Stromal cell of bone marrow (primary cell): ENCODE results near the gene TRIL.

Experiments used
- DNase-seq: peaks from one replicate; pipeline ENCODE4 v3.0.0-alpha.2; 2012; ENCODE audit warnings: low read depth

The TRIL gene

DNA sequence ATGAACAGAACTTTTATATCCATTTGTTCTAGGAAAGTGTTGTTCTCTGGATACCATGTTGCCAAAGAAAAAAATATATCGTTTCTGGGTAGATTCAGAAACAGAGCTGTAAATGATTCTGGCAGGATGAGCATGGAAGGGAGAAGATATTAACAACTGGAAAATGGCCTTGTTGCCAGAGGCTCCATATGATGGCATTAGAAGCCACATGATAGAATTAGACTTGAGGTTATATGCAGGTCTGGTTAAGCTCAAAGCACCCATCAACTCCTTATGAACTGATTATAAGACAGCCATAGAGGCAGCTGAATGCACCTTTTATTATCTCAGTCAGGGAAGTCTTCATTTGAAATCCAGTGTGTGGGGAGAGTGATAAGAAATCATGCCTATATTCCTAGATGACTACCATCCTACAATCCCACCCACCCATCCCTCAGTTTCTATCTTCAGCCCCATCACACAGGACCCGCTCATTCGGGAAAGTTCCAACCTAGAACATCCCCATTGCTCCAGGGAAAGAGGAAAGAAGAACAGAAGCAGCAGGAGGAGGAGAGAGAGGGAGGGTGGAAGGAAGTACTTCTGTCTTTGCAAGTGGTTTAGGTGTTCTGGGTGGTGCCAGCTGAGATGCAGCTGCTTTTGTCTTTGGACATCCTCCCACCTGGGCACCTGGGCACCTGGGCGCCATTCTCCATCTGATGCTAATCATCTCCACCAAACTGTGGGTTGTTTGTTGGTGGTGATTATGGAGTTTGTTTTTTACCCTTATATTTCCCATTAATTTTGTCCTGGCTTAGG, 25.5 kb upstream of the TRIL start:
- no peak for DNase-seq

DNA sequence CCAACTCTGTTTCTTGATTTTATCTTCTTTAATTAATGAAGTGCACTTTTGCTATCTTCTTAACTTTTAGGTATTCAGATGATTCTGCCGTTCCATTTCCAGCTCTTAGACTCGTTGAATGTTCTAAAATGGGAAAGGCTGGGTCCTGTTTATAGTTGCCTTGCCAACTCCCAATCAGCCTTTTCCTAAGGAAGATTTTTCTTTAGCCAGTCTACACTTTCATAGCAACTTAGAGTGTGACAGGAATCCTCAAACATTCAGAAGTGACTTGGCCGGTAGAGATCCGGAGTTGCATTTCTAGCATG, 23.0 kb upstream of the TRIL start:
- DNase-seq = no peak

DNA sequence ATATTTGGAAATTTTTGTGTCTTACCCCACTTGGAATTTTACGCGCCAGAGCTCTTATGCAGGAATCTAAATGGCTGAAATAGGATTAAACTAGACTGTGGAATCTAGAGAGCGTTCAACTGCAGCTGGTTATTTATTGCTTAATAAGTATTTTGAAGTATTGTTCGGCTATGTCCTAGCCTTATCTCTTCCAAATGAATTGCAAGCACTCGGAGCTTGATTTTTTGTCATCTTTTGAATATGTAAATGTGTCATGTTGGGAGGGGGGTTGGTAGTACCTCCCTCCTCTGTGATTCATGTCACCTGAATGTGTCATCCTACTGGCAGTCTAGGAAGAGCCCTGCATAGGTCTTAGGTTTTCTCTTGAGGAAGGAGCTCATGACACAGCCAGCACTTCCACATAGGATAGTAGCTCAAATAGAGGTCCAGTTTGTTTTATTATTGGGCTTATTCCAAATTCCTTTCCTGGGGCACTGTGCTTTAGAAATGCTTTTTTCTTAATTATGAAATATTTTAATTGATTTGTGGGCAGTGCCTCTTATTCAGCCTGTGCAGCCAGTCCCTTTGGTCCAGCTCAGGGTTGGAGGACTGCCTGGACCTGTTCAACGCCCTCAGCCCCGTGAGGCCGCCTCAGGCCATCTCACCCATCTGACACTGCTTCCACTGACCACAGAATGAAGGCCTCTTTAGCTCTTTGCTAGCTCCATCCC, 22.5 kb upstream of the TRIL start:
- no peak for DNase-seq

DNA sequence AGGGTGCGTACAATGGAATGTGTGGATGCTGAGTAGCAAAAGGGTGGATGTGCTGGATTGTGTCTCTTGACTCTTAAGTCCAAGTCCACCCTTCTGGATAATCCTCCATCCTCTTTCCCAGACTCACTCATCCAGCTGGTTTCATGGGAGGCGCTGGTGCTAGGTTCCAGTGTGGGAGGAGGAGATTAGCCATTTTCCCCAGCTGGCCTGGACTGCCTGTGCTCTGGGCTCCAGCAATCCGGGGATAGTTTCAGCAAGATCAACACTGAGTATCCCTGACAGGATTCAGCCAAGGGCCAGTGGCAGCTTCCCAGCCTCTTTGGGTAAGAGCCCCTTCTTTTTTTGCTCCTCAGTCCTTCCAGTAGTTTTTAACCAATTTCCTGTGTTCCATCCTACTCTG, 21.6 kb upstream of the TRIL start:
- DNase-seq = no peak

DNA sequence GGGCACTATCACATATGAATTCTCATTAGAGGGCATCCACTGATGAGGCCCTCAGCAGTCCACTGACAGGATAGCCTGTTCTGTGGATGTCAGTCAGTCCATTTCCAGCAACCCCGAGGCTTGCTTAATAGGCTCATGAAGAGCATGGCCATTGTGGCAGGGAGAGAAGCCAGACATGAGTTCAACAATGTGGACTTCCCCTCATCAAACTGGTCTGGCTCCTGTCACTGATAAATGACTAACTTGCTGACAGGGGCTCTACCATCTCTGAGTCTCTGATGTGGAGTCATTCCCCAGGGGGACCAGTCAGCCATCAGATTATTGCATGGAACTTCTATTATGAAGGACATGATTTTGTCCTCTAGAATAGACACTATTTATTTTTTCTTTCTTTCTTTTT, 19.8 kb upstream of the TRIL start:
- no peak for DNase-seq

DNA sequence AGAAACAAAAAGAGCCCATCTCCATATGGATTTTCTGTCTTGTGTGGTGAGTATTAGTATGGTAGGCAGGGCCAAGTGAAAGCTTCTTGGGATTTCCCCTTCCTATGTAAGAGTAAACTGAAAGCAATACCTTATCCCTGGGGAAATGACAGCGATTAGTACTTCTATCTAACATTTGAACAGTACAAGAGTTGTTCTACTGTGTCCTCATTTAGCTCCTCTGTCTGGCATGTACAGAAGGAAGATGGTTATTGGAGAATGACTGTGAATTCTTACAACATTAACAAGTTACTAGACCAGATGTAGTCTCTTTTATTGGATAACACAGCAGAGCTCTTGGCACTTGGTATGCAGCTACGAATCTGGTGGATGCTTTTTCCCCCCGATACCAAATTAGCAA, 17.9 kb upstream of the TRIL start:
- DNase-seq = no peak

DNA sequence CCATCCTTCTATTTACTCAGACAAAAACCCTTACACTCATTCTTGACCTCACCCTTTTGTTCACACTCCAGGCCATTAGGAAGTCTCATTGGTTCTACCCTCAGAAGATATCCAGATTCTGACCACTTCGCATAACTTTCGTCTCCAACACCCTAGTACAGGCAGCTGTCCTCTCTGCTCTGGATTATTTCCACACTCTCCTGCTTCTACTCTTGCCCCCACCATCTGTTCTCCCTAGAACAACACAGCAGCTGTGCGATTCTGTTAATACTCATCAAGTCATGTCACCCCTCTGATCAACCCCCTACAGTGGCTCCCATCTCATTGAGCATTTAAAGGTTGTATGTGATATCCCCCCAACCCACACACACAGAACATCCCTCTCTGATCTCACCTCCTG, 15.5 kb upstream of the TRIL start:
- no peak for DNase-seq

DNA sequence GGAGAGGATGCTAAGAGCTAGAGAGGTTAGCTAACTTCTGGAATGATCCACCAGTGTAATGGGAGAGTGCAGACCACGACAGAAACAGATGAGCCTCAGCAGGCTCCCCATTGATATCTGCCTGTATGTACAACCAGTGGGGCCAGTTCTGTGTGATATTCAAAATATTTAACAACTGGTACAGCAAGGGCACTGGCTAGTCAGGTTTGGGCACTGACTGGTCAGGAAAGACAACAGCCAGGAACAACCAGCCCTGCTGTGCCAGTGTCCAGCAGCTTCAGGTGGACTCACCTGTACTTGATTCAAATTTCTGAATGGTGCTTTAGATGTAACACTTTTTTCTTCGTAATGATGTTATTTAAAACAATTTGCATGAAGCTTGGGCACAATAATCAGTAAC, 5.9 kb upstream of the TRIL start:
- no peak for DNase-seq

DNA sequence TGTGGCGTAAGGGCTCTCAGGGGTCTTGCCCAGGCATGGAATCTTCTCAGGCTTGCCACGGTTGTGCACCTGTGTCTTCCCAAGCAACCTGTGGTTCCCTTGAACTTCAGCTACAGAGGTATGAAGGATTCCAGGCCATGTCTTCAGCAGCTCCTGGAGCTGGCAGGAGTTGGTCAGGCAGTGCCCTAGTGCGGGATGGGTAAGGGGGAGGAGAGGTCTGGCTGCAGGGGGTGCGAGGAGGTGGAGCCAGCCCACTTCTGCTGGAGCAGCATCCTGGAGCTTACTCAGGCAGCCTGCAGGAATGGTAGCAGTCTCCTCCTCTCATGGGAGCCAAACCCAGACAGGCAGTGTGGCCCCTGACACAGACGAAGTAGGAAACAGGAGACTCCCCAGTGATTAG, 3.8 kb upstream of the TRIL start:
- no peak for DNase-seq

DNA sequence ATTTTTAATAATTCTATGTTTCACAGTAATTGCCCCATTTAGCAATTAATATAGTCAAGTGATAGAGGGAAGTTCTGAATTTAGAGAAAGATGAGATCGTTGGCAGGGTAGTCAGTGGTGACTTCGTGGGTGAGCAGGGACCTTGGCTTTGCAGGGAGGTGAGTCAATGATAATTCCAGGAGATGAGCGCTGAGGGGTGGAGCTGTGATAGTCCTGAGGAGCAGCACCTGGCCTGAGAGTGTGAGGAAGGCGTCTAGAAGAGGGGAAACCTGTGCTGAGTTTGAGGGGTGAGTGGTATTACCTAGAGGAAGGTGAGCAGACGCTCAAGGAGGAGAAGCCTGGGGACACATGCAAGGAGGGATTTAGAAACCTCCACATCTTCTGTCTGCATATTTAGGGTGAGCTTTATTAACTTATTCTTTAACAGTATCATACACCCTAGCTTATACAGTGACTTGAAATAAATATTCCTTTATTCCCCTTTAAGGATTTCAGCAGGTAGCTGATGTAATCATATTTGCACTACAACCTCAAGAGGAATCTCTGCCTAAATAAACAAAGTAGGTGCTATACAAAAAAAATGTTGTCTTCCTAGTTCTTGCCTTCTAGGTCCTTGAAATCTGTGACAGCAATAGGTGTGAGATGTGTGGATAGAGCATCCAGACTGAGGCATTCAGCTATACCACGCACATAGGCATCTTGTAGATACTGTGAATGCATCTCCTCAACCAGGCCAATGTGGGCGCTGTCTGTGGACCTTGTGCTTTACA, 2.1 kb upstream of the TRIL start:
- DNase-seq = no peak

DNA sequence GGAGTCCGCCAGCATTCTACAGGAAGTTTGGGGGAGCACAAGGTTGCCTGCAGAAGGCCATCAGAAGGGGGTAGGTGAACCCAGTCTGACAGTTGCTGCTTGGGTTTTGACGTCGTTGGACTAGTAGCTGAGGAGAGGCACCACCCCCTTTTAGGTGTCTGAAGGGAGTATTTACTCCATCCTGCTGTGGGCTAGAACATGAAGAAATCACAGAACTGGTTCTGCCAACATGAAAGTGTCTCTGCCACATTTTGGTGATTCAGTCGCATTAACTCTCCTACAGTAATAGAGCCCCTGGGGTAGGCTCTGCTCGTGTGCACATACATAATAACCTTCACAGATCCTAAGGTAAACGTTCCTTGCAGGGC, 834 bp upstream of the TRIL start:
- no peak for DNase-seq

DNA sequence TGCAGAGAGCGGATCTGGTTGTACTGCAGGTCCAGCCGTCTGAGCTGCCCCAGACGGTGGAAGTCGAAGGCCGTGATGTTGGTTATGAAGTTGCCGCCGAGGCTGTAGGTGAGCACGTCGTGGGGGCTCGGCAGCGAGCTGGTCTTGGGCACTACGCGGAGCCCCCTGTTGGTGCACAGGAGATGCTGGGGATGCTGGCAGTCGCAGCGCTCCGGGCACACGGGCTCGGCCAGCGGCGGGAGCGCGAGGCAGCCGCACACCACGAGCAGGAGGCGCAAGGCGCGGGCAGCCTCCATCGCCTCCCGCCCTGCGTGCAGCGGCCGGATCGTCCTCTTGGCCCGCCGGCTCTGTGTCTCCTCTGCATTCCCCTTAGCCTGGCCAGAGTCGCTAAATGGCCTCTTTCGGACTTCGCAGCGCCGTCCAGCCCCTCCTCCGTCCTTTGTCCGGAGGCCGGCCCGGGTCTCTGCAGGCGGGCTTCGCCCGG, 337 bp downstream of the TRIL start:
- no peak for DNase-seq

DNA sequence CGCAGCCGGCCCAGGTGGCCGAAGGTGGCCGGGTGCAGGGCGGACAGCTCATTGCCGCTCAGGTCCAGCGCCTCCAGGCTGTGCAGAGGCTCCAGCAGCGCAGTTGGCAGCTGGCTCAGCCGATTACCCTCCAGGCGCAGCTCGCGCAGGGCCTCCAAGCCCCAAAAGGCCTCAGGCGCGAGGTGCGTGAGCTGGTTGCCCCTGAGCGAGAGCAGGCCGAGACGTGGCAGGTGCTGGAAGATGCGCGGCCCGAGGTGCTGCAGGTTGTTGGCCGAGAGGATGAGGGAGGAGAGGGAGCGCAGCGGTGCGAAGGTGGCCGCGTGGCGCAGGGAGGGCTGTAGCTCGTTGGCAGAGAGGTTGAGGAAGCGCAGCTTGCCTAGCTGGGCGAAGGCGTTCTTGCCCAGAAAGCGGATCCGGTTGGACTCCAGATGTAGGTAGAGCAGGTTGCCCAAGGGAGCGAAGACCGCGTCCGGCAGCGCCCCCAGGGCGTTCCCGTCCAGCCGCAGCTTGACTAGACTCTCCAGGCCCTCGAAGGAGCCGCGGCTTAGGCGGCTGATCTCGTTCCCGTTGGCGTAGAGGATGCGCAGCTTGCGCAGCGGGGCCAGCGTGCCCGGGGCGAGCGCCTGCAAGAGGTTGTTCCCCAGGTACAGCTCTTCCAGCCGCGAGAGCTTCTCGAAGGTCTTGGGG, 923 bp downstream of the TRIL start:
- no peak for DNase-seq

DNA sequence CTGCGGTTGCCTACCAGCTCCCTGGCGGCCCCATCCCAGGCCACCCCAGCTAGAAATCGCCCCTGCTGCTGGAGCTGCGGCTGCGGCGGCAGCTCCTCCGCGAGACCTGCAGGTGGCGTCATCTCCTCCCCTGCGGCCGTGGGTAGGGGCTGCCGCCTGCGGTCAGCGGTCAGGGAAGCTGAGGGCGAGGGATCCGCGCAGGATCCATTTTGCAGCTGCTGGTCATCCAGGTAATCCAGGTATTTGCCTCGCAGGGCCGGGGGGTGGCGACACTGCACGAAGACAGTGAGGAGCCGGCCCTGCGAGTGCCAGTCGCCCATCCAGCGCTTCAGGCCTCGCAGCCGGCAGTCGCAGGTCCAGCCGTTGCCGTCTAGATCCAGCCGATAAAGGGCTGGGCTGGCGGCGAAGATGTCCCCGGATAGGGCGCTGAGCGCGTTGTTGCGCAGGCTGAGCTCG, 1.5 kb downstream of the TRIL start:
- no peak for DNase-seq

DNA sequence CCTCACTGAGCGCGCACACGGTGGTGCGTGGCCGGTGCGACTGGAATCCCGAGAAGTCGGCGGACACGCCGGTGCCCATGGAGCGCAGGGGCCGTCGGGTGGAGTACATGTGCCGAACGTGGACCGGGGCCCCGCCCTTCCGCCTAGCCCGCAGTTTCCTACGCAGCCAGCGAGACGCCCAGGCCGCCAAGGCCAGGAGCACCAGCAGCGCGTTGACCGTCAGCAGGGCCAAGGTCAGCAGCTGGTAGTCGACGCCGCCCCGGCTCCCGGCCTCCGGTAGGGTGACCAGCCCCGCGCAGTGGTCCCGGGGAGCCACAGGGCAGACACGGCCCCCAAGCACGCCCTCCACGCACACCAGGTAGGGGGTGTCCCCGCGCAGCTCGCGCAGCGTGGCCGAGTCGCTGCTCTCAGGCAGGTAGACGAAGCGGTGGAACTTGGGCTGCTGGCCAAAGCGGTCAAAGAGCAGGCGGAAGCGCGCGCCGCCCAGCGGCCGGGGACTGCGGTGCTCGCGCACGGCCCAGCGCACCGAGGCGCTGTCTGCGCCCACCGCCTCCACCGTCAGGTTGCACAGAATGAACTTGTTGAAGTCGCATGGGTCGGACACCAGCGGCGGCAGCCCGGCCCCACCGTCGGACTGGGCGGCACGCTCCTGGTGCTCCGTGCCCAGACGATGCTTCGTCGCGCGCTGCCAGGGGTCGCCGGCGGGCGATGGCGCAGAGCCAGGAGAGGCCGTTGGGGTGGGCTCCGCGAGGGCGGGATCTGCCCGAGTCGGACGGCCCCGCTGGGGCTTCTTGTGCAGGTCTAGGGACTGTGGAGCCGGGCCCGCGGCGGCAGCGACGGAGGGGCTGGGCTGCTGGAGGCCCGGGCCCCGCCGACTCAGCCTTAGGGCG, 2.2 kb downstream of the TRIL start:
- no peak for DNase-seq

DNA sequence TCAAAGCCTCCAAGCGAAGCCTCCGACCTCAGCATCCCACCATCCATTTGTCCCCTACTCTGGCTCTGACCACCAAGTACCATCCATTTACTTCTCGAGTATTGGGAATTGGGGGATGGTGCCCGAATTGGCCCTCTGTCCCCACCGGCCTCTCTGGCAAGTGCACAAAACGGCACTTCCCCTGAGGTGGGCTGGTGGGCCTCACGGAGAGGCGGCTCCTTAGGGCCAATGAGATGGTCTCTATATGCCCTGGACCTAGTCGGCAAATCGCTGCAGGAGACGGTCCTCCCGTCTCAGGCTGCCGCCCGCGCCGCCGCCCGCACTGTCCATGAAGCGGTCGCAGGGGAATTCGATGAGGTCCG, 2.8 kb downstream of the TRIL start:
- DNase-seq = no peak

DNA sequence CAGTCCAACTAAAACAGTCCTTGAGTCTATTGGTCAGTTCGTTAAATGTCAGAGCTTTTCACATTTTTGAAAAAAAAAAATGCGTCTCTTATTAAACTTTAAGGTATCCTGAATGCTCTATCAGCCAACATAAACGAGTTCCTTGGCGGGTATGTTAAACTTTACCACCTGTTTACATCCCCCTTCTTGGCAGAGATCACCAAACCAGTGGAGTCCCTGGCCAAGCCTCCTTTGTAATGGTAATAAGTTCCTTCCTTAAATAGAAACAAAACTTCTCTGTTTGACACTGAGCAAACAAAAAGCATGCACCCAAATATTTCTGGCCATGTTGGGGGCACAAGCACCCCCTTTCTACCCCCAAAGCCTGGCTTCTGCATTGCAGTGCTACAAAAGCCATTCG, 3.2 kb downstream of the TRIL start:
- no peak for DNase-seq

DNA sequence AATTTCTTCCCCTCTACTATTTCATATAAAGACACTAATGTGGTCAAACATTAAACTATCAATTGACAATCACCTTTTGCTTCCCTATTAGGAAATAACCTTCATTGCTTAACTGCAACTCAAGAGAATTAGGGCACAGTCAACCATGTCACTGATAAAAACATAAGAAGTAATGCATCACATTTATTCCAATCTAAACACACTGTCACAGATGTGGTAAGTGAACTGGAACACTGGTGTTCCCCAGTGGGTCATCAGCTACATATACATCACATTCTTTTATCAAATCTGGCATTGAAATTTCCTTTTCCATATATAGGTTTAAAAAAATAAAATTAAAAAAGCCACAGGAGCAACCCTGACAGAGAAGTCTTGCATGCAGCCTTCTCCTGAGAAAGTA, 3.7 kb downstream of the TRIL start:
- no peak for DNase-seq

DNA sequence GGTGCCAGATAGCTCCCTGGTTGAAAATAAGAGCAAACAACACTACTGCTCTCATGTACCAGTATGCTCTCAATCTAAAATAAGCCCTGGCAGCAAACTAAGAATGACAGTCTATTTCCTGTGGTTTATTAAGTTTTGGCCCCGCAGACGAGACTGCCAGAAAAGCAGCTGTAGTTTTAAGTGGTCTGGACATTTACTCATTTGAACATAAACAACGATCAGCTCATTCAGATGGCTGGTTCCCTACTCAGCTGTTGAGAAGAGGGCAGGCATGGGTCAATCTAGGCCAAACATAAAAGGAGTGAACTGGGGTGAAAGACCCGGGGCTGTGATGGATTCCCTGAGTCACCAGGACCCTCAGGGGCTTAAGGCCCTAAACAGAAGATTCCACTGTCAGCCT, 4.5 kb downstream of the TRIL start:
- DNase-seq = no peak

DNA sequence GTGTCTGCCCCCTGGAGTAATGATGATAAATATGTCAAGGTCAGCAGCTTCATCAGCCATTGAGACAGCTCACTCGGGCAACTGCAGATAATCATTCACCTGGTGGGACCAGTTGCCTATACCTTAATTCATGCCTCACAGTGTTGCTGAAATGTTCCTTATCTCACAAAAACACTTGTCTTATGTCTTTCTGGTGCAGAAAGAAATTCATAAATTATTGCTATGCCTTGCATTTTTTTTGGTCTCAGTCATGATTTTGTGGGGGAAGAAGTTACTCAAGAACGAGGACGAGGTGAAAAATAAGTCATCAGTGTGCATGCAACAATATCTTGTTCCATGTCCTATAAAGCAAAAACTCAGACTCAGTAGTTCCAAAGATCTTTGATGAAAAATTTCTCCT, 16.0 kb downstream of the TRIL start:
- no peak for DNase-seq

DNA sequence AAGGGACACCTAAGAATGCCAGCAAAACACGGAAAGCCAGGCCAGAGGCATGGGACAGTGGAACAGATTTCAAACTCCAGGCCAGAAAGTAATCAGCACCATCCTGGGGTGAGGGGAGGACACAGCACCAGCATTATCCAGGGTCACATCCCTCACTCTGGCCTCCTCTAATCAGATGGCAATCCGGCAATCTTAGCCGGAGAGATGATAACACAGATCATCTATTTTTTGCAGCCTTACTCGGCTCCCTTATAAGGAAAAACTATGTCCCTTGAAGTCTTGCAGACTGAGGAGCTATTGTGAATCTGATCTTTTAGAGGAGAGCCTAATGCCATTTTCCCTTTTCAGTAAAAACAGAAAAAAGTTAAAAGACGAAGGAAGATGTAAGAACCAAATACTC, 16.5 kb downstream of the TRIL start:
- no peak for DNase-seq
